Caco-2 (cell line): ENCODE data around the gene PTPRO. TPM values are rescaled to one million over a fixed set of nuclear protein-coding genes. Genes with fewer than 3 reads are reported as not detected.

Source experiments
- BruUV-seq: library from RNA; stranded (reverse); fragments of 400-500 nt; replicated peaks from 2 replicates; lab custom pipeline; 2021; lab: Mats Ljungman, UMichigan
- CTCF ChIA-PET: fragments of 300-600 bp; sonication (Branson Sonifier 250); formaldehyde crosslinking; loops from one replicate; lab custom pipeline; 2022; ENCODE audit warnings: antibody characterized with exemption; lab: Charles Lee
- POLR2A ChIA-PET: fragments of 300-600 bp; sonication (Branson Sonifier 250); formaldehyde crosslinking; loops from one replicate; lab custom pipeline; 2022; ENCODE audit warnings: antibody characterized with exemption; lab: Charles Lee
- DNase-seq, 2 experiments: peaks; one replicate each; pipeline versions ENCODE4 v3.0.0 to v3.0.0-alpha.2; 2020 to 2022
- H3K27me3 ChIP-seq: replicated peaks from 2 replicates; pipeline ENCODE4 v1.6.0; 2011; ENCODE audit warnings: low read length; ENCODE audit not compliant: control insufficient read depth, insufficient read depth
- H3K36me3 ChIP-seq: 2 replicates; pipeline ENCODE4 v1.5.1; 2011; ENCODE audit warnings: low read length; ENCODE audit not compliant: control insufficient read depth, insufficient read depth
- H3K4me1 ChIP-seq: fragments of 250-450 bp; sonication (Bioruptor Pico); 2 replicates; pipeline ENCODE4 v1.5.1; 2020; ENCODE audit warnings: mild to moderate bottlenecking
- H3K4me3 ChIP-seq: 2 replicates; pipeline ENCODE4 v1.5.1; 2011; ENCODE audit warnings: low read depth, mild to moderate bottlenecking, control low read depth, low read length
- H3K9me3 ChIP-seq: fragments of 250-450 bp; sonication (Bioruptor Pico); 2 replicates; pipeline ENCODE4 v1.5.1; 2020; ENCODE audit warnings: mild to moderate bottlenecking, moderate library complexity
- H3K27ac Mint-ChIP-seq: one replicate; pipeline ENCODE4 v1.8.0; 2022; ENCODE audit warnings: mixed read lengths; ENCODE audit not compliant: unreplicated experiment
- H3K27me3 Mint-ChIP-seq: one replicate; pipeline ENCODE4 v1.8.0; 2022; ENCODE audit warnings: mixed read lengths; ENCODE audit not compliant: insufficient read depth, unreplicated experiment
- H3K36me3 Mint-ChIP-seq: one replicate; pipeline ENCODE4 v1.8.0; 2022; ENCODE audit warnings: mild to moderate bottlenecking, mixed read lengths; ENCODE audit not compliant: insufficient read depth, unreplicated experiment
- H3K4me1 Mint-ChIP-seq: one replicate; pipeline ENCODE4 v1.8.0; 2022; ENCODE audit warnings: low read depth, mixed read lengths; ENCODE audit not compliant: unreplicated experiment
- H3K4me3 Mint-ChIP-seq: one replicate; pipeline ENCODE4 v1.8.0; 2022; ENCODE audit warnings: mild to moderate bottlenecking, moderate library complexity, mixed read lengths; ENCODE audit not compliant: unreplicated experiment
- H3K9me3 Mint-ChIP-seq: one replicate; pipeline ENCODE4 v1.8.0; 2022; ENCODE audit warnings: mixed read lengths; ENCODE audit not compliant: unreplicated experiment
- CTCF ChIP-seq, 2 experiments: fragments of 200-600 bp in 1 of 2; IDR thresholded peaks; 1 replicate in 1 of 2; 2 replicates in 1 of 2; pipeline versions ENCODE4 v1.5.1 to v1.8.0; 2011 to 2022; ENCODE audit warnings: antibody characterized with exemption in 1 of 2, control low read depth in 1 of 2, inconsistent platforms in 1 of 2, low read depth in 1 of 2, low read length in 1 of 2, mild to moderate bottlenecking in 1 of 2, moderate library complexity in 1 of 2; ENCODE audit not compliant: insufficient read depth in 1 of 2, severe bottlenecking in 1 of 2, unreplicated experiment in 1 of 2
- intact Hi-C: fragments of 100-400 bp; cut with micrococcal nuclease; formaldehyde crosslinking; loops from one replicate; pipeline ENCODE4 v1.10.0; 2022; ENCODE audit not compliant: unreplicated experiment
- total RNA-seq: library from RNA; stranded (reverse); gene quantifications from 2 replicates; pipeline ENCODE4 v1.2.3, GENCODE V29; 2022

PTPRO gene
- total RNA-seq, 1 experiment from 2014 or later: not detected

- H3K36me3 Mint-ChIP-seq: no peaks in the 10 kb centered on the region
These were observed 149.7 kb downstream of the PTPRO start for GRCh38 chr12:15472036-15472435.

GRCh38 chr12:15474766-15475165, 152.5 kb downstream of the PTPRO start:
- H3K27me3 Mint-ChIP-seq: peaks cover 14% of the 10 kb centered on the region
- Histone ChIP-seq H3K27me3 (no peaks in the 10 kb centered on the region; the same call in none of the 2 replicates), H3K9me3 (no peaks in the 10 kb centered on the region), H3K36me3 (no peaks in the 10 kb centered on the region), H3K4me3 (no peak overlapping the region), H3K4me1 (no peaks in the 10 kb centered on the region)
- ChIA-PET POLR2A (no interaction called here), CTCF (no interaction called here)
- no TSS peak for BruUV-seq
- TF ChIP-seq CTCF (IDR thresholded peaks at IDR 0.05; ENCODE audit: insufficient read depth in 1 of 2, low read depth in 1 of 2, low read length in 1 of 2, severe bottlenecking in 1 of 2, unreplicated experiment in 1 of 2): no peak
- no peaks in the 10 kb centered on the region for H3K4me1 Mint-ChIP-seq
- no peak for DNase-seq
- H3K36me3 Mint-ChIP-seq: no peaks in the 10 kb centered on the region
- intact Hi-C loops: no loop called here
- no peak overlapping the region for H3K4me3 Mint-ChIP-seq
- H3K27ac Mint-ChIP-seq: no peak overlapping the region
- H3K9me3 Mint-ChIP-seq: no peaks in the 10 kb centered on the region

More at GRCh38 chr12:15472036-15472435, 149.7 kb downstream of the PTPRO start:
- H3K4me1 Mint-ChIP-seq: no peaks in the 10 kb centered on the region
- POLR2A ChIA-PET: no interaction called here
- no peak overlapping the region for H3K27ac Mint-ChIP-seq
- no TSS peak for BruUV-seq
- Histone ChIP-seq H3K36me3 (no peaks in the 10 kb centered on the region), H3K4me3 (no peak overlapping the region), H3K4me1 (no peaks in the 10 kb centered on the region), H3K27me3 (no peaks in the 10 kb centered on the region), H3K9me3 (no peaks in the 10 kb centered on the region)
- H3K4me3 Mint-ChIP-seq: no peak overlapping the region
- intact Hi-C loops: no loop called here
- TF ChIP-seq CTCF (IDR thresholded peaks at IDR 0.05; ENCODE audit: insufficient read depth in 1 of 2, low read depth in 1 of 2, low read length in 1 of 2, severe bottlenecking in 1 of 2, unreplicated experiment in 1 of 2): no peak
- CTCF ChIA-PET: no interaction called here
- H3K9me3 Mint-ChIP-seq: no peaks in the 10 kb centered on the region
- peaks cover 24% of the 10 kb centered on the region for H3K27me3 Mint-ChIP-seq
- peak in 1 of 2 experiments; percentile 8 for DNase-seq

- TF ChIP-seq CTCF (IDR thresholded peaks at IDR 0.05; ENCODE audit: insufficient read depth in 1 of 2, low read depth in 1 of 2, low read length in 1 of 2, severe bottlenecking in 1 of 2, unreplicated experiment in 1 of 2): no peak
- intact Hi-C loops: no loop called here
- no peak overlapping the region for H3K4me3 ChIP-seq
These were observed 155.5 kb downstream of the PTPRO start for GRCh38 chr12:15477761-15478160.

More at GRCh38 chr12:15477761-15478160, 155.5 kb downstream of the PTPRO start:
- H3K36me3 Mint-ChIP-seq: no peaks in the 10 kb centered on the region
- H3K4me1 ChIP-seq: no peaks in the 10 kb centered on the region
- H3K4me3 Mint-ChIP-seq: no peak overlapping the region
- peaks cover 18% of the 10 kb centered on the region for H3K27me3 Mint-ChIP-seq
- H3K4me1 Mint-ChIP-seq: no peaks in the 10 kb centered on the region
- no peak for DNase-seq
- no peak overlapping the region for H3K27ac Mint-ChIP-seq
- H3K36me3 ChIP-seq: no peaks in the 10 kb centered on the region
- CTCF ChIA-PET: no interaction called here
- no peaks in the 10 kb centered on the region; the same call in none of the 2 replicates for H3K27me3 ChIP-seq
- H3K9me3 ChIP-seq: no peaks in the 10 kb centered on the region; the same call in 1 of the 2 replicates
- POLR2A ChIA-PET: no interaction called here
- no TSS peak for BruUV-seq
- H3K9me3 Mint-ChIP-seq: no peaks in the 10 kb centered on the region
